GM21515 (cell line): ENCODE measurements around the gene CNGA3.
"Not testable (repeated sequence)": the region's sequence is repeated elsewhere in the genome, so short reads cannot be mapped to it uniquely, and the experiment has no call there.

Source experiments
- ATAC-seq: cut with Tn5 transposase; IDR thresholded peaks from one replicate; pipeline ENCODE4 v1.9.1; 2021; ENCODE audit not compliant: unreplicated experiment

CNGA3 gene

GRCh38 chr2:98395977-98396376 lies 49.7 kb downstream of the CNGA3 start:
- ATAC-seq: no peak

- ATAC-seq: no peak
Observed at GRCh38 chr2:98396745-98397355, 50.6 kb downstream of the CNGA3 start.

- no peak for ATAC-seq
Observed at GRCh38 chr2:98399140-98399539, 52.9 kb downstream of the CNGA3 start.

- no peak for ATAC-seq
Observed at GRCh38 chr2:98403878-98404277, 57.6 kb downstream of the CNGA3 start.

- no peak for ATAC-seq
Observed at GRCh38 chr2:98404556-98405250, 58.4 kb downstream of the CNGA3 start.

GRCh38 chr2:98405301-98405700 lies 59.0 kb downstream of the CNGA3 start:
- ATAC-seq: no peak

- ATAC-seq: no peak
Observed at GRCh38 chr2:98408155-98408554, 61.9 kb downstream of the CNGA3 start.

- peak; percentile 67 for ATAC-seq
Observed at GRCh38 chr2:98412751-98413458, 66.6 kb downstream of the CNGA3 start.

- ATAC-seq: not testable (repeated sequence)
Observed at GRCh38 chr2:98414246-98414645, 68.0 kb downstream of the CNGA3 start.

- not testable (repeated sequence) for ATAC-seq
Observed at GRCh38 chr2:98415719-98416248, 69.5 kb downstream of the CNGA3 start.

- no peak for ATAC-seq
Observed at GRCh38 chr2:98416383-98417159, 70.3 kb downstream of the CNGA3 start.

GRCh38 chr2:98419544-98419943 lies 73.3 kb downstream of the CNGA3 start:
- no peak for ATAC-seq

- no peak for ATAC-seq
Observed at GRCh38 chr2:98419977-98420725, 73.9 kb downstream of the CNGA3 start.

- ATAC-seq: no peak
Observed at GRCh38 chr2:98422449-98422848, 76.2 kb downstream of the CNGA3 start.

GRCh38 chr2:98426771-98427170 lies 80.5 kb downstream of the CNGA3 start:
- ATAC-seq: no peak

GRCh38 chr2:98432145-98432544 lies 85.9 kb downstream of the CNGA3 start:
- ATAC-seq: no peak

- ATAC-seq: no peak
Observed at GRCh38 chr2:98433363-98433964, 87.2 kb downstream of the CNGA3 start.

GRCh38 chr2:98434492-98434891 lies 88.2 kb downstream of the CNGA3 start:
- no peak for ATAC-seq

GRCh38 chr2:98435670-98436069 lies 89.4 kb downstream of the CNGA3 start:
- not testable (repeated sequence) for ATAC-seq

- ATAC-seq: no peak
Observed at GRCh38 chr2:98436734-98437133, 90.5 kb downstream of the CNGA3 start.
